MM.1S (cell line): ENCODE measurements around the gene PFN3.

Experiments
- DNase-seq: peaks from one replicate; pipeline ENCODE4 v3.0.0-alpha.2; 2015
- H2AFZ ChIP-seq: fragments of 300-600 bp; sonication (generic); 2 replicates; pipeline ENCODE4 v1.6.0; 2016; ENCODE audit warnings: antibody characterized with exemption, low read length
- H3F3A ChIP-seq: fragments of 300-600 bp; sonication (generic); 2 replicates; pipeline ENCODE4 v1.6.1; 2016; ENCODE audit warnings: mild to moderate bottlenecking, antibody characterized with exemption, low read length, moderate library complexity, mixed read lengths; ENCODE audit not compliant: insufficient read depth
- H3K27ac ChIP-seq: fragments of 300-600 bp; sonication (generic); 2 replicates; pipeline ENCODE4 v1.5.1; 2016; ENCODE audit warnings: mild to moderate bottlenecking, low read length
- H3K27me3 ChIP-seq: fragments of 300-600 bp; sonication (generic); replicated peaks from 2 replicates; pipeline ENCODE4 v1.6.0; 2016; ENCODE audit warnings: low read length; ENCODE audit not compliant: insufficient read depth
- H3K36me3 ChIP-seq: fragments of 300-600 bp; sonication (generic); replicated peaks from 2 replicates; pipeline ENCODE4 v1.6.1; 2016; ENCODE audit warnings: mild to moderate bottlenecking, low read length, mixed read lengths; ENCODE audit not compliant: insufficient read depth
- H3K4me1 ChIP-seq: fragments of 300-600 bp; sonication (generic); 2 replicates; pipeline ENCODE4 v1.6.1; 2016; ENCODE audit warnings: low read length, mixed read lengths
- H3K4me2 ChIP-seq: fragments of 300-600 bp; sonication (generic); 2 replicates; pipeline ENCODE4 v1.6.0; 2016; ENCODE audit warnings: low read depth, low read length
- H3K4me3 ChIP-seq: fragments of 300-600 bp; sonication (generic); 2 replicates; pipeline ENCODE4 v1.5.1; 2016; ENCODE audit warnings: low read length, mixed read lengths
- H3K79me2 ChIP-seq: fragments of 300-600 bp; sonication (generic); 2 replicates; pipeline ENCODE4 v1.6.1; 2016; ENCODE audit warnings: mixed run types, low read length, mixed read lengths
- H3K9ac ChIP-seq: fragments of 300-600 bp; sonication (generic); 2 replicates; pipeline ENCODE4 v1.6.1; 2016; ENCODE audit warnings: low read length, mixed read lengths
- H3K9me2 ChIP-seq: fragments of 300-600 bp; sonication (generic); replicated peaks from 2 replicates; pipeline ENCODE4 v1.6.1; 2016; ENCODE audit warnings: mild to moderate bottlenecking, low read length, mixed read lengths; ENCODE audit not compliant: insufficient read depth
- H3K9me3 ChIP-seq: fragments of 300-600 bp; sonication (generic); replicated peaks from 2 replicates; pipeline ENCODE4 v1.6.1; 2016; ENCODE audit warnings: mild to moderate bottlenecking, low read length, mixed read lengths; ENCODE audit not compliant: insufficient read depth
- H4K20me1 ChIP-seq: fragments of 300-600 bp; sonication (generic); 2 replicates; pipeline ENCODE4 v1.6.1; 2016; ENCODE audit warnings: mild to moderate bottlenecking, low read length, moderate library complexity, mixed read lengths; ENCODE audit not compliant: insufficient read depth
- CTCF ChIP-seq: fragments of 300-600 bp; sonication (generic); IDR thresholded peaks from 2 replicates; pipeline ENCODE4 v1.5.1; 2016; ENCODE audit warnings: antibody characterized with exemption, low read length, mixed read lengths
- EZH2 ChIP-seq: fragments of 300-600 bp; sonication (generic); optimal IDR thresholded peaks from 2 replicates; pipeline ENCODE3; 2017; ENCODE audit warnings: low read depth, mild to moderate bottlenecking, antibody characterized with exemption, low read length, mixed read lengths
- EZH2phosphoT487 ChIP-seq: fragments of 300-600 bp; sonication (generic); IDR thresholded peaks from 2 replicates; pipeline ENCODE4 v1.6.1; 2018; ENCODE audit warnings: antibody characterized with exemption, low read length

PFN3 gene

GRCh38 chr5:177447611-177448243 lies 47.3 kb upstream of the PFN3 start:
- peaks cover 34% of the 10 kb centered on the region for H3F3A ChIP-seq
- no peak overlapping the region for H2AFZ ChIP-seq
- H3K9me2 ChIP-seq = no peaks in the 10 kb centered on the region
- DNase-seq = no peak
- H3K4me3 ChIP-seq = no peak overlapping the region
- H3K27me3 ChIP-seq = no peaks in the 10 kb centered on the region
- H3K9ac ChIP-seq = peak overlapping the region; percentile 30; the same call in 1 of the 2 replicates
- no peaks in the 10 kb centered on the region for H3K9me3 ChIP-seq
- H3K4me2 ChIP-seq = 0 out of 2 replicates have a peak overlapping the region, but pooled peaks have one; percentile 25
- H3K79me2 ChIP-seq = no peaks in the 10 kb centered on the region
- no peaks in the 10 kb centered on the region for H4K20me1 ChIP-seq
- TF ChIP-seq EZH2phosphoT487 (no peak), CTCF (no peak), EZH2 (no peak)
- no peak overlapping the region for H3K27ac ChIP-seq
- H3K4me1 ChIP-seq = peaks cover 31% of the 10 kb centered on the region
- H3K36me3 ChIP-seq = no peaks in the 10 kb centered on the region

GRCh38 chr5:177447066-177447610 lies 46.7 kb upstream of the PFN3 start:
- Histone ChIP-seq H4K20me1 (no peaks in the 10 kb centered on the region), H3K4me2 (peak overlapping the region; percentile 55; the same call in 1 of the 2 replicates), H3F3A (peaks cover 36% of the 10 kb centered on the region), H3K9me3 (no peaks in the 10 kb centered on the region), H3K27ac (no peak overlapping the region; the same call in 1 of the 2 replicates), H2AFZ (no peak overlapping the region), H3K9me2 (no peaks in the 10 kb centered on the region), H3K27me3 (no peaks in the 10 kb centered on the region), H3K9ac (peak overlapping the region; percentile 83; the same call in 1 of the 2 replicates), H3K36me3 (no peaks in the 10 kb centered on the region), H3K4me3 (peak overlapping the region; percentile 51), H3K4me1 (peaks cover 36% of the 10 kb centered on the region), H3K79me2 (no peaks in the 10 kb centered on the region)
- TF ChIP-seq EZH2phosphoT487 = no peak
- DNase-seq = peak; percentile 66

- Histone ChIP-seq H3K27me3 (no peaks in the 10 kb centered on the region), H3K9me3 (no peaks in the 10 kb centered on the region), H3K36me3 (no peaks in the 10 kb centered on the region), H3K4me1 (peaks cover 36% of the 10 kb centered on the region), H2AFZ (no peak within 1 kb of the TSS), H3F3A (peaks cover 36% of the 10 kb centered on the region), H3K79me2 (no peaks in the 10 kb centered on the region), H3K27ac (peak within 1 kb of the TSS; percentile 59), H4K20me1 (no peaks in the 10 kb centered on the region), H3K9me2 (no peaks in the 10 kb centered on the region), H3K9ac (peak within 1 kb of the TSS; percentile 83), H3K4me2 (peak within 1 kb of the TSS; percentile 99), H3K4me3 (peak within 1 kb of the TSS; percentile 70)
- DNase-seq = peak; percentile 77
- TF ChIP-seq CTCF (no peak), EZH2phosphoT487 (no peak), EZH2 (no peak)
Measured at GRCh38 chr5:177446200-177447065, 46.0 kb upstream of the PFN3 start, which contains the start of gene PRR7. Gene PRR7, plus strand, starts transcription at chr5:177446814. Its CDS starts 8,254 bp downstream, at chr5:177455068.
